GM18517 (cell line): Measurements from ENCODE around the gene SGTA.

Experiments
- ATAC-seq: cut with Tn5 transposase; IDR thresholded peaks from one replicate; pipeline ENCODE4 v1.9.1; 2021; ENCODE audit warnings: mild to moderate bottlenecking, moderate library complexity; ENCODE audit not compliant: unreplicated experiment

The SGTA gene

DNA sequence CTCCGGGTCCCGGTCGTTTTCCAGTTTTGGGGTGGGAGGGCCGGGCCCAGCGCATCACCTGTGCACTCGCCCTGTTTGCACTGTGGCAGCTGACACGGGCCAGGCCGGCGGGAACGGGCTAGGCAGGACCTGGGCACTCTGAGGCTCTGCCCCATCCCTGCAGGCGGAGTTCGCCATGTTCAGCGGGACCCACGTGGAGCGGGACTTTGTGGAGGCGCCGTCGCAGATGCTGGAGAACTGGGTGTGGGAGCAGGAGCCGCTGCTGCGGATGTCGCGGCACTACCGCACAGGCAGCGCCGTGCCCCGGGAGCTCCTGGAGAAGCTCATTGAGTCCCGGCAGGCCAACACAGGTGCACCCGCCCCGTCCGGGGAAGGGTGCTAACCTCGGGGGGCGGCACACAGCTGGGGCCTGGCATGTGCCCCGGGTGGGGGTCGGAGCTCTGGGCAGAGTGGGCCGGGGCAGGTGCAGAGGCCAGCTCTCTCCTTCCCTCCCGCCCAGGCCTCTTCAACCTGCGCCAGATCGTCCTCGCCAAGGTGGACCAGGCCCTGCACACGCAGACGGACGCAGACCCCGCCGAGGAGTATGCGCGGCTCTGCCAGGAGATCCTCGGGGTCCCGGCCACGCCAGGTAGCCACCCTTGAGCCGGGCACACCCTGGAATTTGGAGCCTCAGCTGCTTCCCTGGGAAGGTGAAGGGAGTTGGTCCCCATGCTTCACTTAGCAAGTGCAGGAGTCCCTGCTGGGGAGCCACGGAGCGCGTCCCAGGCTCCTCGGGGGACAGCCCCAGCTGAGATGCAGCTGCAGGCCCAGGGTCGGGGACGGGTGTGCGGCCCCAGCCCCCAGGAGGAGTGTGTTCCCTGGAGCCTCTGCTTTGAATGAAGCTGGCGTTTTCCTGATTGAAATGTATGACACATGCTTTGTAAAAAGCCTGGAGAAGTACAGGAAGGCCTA is 27.3 kb upstream of the SGTA start:
- no peak for ATAC-seq

DNA sequence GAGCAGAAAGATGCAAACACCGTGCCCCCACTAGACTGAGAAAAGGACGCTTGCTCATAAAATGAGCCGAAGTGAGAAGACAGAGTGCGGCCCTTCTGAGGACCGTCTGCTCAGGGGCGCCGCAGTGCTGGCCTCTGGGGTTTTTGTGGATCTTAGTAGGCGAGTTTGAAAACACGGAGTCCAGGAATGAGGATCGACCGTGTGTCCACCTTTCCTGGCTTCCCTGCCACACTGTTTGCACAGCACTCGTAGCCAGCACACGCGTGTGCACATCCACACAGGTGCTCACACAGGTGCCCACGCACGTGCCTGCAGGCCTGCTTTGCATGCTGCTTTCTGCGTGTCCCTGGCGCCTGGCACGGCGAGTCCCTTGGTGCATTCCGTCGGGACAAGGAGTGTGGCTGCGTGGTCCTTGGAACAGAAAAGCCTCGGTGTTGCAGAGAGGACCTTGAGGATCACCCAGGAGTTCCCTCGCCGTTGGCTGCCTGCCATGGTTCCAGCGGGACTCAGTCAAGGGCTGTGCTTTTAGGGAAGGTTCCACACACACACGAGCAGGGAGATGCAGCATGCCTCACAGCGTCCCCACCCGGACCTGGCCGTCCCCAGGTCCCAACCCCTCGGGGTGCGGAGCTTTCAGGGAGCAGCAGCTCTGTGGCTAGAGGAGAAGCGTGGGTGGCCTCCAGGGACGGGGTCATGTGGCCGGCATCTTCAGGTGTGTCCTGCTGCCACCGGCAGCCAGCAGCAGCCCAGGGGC is 26.5 kb upstream of the SGTA start:
- ATAC-seq = no peak

DNA sequence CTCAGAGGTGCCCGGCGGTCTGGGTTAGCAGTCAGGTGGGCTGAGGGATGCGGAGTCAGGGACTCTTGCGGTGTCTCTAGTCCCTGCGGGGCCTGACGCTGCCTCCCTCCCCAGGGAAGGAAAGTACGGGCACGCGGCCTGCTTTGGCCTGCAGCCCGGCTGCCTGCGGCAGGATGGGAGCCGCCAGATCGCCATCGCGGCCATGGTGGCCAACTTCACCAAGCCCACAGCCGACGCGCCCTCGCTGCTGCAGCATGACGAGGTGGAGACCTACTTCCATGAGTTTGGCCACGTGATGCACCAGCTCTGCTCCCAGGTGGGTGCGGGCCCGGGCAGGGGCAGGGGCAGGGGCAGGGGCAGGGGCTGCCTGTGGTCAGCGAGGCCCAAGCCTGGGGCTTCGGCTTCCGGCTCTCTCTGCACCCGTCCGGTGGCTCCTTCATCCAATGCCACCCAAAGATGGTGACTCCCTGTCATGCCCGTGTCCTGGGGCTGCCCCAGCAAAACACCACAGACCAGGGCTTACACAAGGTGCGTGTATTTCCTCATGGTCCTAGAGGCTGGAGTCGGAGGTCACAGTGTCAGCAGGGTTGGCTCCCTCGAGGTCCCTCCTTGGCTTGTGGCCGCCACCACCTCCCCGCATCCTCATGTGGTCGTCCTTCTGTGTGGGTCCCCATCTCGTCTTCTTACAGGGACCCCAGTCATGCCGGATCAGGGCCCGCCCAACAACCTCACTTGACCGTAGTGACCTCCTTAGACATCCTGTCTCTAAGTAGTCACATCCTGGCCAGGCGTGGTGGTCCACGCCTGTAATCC is 25.3 kb upstream of the SGTA start:
- ATAC-seq = no peak

DNA sequence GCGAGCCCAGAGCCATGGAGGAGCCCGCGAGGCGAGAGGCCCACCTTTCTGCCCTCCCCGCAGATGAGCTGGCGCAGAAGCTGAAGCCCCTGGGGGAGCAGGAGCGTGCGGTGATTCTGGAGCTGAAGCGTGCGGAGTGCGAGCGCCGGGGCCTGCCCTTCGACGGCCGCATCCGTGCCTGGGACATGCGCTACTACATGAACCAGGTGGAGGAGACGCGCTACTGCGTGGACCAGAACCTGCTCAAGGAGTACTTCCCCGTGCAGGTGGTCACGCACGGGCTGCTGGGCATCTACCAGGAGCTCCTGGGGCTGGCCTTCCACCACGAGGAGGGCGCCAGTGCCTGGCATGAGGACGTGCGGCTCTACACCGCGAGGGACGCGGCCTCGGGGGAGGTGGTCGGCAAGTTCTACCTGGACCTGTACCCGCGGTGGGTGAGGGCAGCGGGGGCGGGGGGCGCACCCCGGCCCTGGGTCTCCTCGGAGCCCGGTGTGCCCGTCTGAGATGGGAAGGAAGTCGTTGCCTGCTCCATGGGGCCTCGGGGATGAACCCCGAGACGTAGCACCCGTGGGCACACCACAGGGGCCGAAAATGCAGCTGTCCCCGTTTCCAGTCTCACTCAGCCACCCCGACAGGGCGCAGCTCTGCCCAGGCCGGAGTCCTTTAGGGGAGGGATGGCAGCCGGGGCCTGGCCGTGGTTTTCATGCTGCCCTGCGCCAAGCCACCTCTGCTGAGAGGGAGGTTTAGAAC is 24.5 kb upstream of the SGTA start:
- no peak for ATAC-seq

DNA sequence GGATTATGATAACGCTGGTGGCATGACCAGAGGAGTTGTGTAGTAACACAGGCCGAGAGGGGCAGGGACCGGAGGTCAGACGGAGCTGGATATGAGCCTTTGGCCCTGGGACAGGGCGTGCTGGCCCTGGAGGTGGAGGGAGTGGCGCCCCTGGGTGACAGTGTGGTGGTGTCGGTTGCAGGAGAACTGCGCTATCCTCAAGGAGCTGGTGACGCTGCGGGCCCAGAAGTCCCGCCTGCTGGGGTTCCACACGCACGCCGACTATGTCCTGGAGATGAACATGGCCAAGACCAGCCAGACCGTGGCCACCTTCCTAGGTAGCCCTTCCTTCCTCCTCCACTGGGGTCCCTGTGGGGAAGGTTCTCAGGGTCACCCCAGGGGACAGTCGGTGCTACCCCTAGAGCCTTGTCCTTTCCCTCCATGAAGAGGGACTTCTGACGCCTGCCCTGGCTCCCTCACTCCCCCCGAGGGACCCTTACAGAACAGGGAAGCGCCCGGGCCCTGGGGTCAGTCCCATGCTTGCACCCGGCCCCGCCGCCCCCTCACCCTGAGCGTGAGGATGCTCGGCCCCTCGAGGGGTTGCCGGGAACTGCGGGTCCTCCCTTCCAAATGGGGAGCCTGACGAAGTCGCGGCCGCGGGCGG is 23.8 kb upstream of the SGTA start:
- no peak for ATAC-seq

DNA sequence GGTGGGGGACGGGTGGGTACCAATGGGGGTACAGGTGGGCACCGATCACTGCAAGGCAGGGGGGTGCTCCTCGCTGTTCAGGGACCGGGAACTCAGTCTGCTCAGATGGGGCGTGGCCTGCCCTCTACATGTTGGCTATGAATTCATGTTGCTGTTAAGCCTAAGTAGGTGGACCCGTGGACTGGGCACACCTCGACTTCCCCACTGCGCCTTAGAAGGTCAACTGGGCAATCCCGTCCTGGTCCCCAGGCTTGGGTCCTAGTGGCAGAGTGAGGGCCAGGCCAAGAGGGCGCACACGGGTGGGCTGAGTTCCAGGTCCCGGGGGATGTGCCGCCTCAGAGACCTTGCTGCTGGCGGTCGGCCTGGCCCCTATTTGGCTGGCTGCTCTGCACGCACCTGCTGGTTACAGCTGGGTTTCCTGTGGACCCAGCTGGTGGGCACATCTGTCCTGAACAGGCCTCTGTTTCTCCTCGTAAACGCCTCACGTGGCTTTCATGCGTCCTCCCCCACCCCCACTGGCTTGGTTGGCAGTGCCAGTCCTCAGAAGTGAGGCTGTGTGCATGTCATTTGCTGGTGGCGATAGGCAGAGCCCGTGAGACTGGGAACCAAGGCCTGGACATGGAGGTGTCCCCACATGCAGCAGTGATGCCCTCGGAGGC is 23.0 kb upstream of the SGTA start:
- no peak for ATAC-seq

DNA sequence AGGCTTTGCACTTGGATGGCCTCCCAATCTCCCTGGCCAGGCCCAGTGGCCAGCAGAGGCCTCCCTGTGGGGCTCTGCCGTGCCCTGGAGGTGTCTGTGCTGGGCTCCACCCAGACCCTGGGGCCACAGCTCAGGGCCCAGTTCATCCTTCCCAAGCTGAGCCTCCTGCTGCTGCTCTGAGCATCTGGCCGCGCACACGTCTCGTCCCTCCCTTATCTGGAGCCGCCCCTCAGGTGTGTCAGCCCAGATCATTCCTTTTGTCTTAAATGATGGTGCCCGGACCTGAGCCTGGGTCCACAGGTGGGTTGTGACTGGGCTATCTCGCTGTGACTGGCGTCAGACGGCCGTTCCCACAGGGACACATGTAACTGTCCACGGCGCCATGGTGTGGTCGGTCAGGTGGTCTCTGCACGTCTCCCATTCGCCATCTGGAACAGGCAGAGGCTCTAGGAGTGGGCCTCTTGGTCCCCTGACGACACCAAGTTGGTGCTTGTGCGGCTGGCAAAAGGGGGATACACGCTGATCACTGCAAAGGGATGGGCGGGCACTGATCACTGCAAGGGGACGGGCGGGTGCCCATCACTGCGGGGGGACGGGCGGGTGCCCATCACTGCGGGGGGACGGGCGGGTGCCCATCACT is 22.3 kb upstream of the SGTA start:
- no peak for ATAC-seq

DNA sequence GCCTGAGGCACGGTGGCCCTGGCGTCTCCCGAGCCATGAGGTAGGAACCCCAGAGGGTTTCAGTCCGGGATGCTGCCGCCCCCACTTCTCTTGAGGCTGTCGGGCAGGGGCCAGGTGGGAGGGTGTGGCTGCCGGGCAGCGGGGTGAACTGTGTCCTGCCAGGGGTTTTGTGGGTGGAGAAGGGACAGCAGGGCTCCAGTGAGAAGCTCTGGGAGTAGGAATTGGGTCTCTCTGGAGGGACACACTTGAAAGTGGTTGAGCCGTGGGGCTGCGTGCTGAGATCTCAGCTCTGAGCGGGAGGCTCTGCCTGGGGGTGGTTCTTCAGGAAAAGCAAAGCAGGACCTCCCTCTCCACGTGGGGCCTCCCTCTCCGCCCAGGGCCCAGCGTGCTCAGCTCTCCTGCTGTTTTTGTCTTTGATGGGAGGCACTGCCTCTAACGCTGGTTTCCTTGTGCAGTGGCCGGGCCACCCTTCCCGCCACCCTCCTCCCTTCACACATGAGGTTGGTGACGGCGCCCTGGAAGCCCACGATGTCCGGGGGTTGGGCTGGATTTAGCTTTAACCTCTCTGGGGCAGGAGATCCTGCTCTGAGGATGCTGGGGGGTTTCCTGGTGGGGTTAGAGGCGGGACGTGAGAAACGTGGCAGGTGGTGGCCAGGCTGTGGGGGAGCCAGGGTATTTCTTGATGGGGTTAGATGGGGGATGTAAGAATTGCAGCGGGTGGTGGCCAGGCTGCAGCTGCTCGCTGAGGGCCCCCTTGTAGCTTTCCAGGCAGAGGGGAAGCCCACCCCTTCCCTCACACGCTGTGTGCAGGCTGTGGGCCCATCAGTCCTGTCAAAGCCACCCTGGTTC is 21.3 kb upstream of the SGTA start:
- ATAC-seq = no peak

DNA sequence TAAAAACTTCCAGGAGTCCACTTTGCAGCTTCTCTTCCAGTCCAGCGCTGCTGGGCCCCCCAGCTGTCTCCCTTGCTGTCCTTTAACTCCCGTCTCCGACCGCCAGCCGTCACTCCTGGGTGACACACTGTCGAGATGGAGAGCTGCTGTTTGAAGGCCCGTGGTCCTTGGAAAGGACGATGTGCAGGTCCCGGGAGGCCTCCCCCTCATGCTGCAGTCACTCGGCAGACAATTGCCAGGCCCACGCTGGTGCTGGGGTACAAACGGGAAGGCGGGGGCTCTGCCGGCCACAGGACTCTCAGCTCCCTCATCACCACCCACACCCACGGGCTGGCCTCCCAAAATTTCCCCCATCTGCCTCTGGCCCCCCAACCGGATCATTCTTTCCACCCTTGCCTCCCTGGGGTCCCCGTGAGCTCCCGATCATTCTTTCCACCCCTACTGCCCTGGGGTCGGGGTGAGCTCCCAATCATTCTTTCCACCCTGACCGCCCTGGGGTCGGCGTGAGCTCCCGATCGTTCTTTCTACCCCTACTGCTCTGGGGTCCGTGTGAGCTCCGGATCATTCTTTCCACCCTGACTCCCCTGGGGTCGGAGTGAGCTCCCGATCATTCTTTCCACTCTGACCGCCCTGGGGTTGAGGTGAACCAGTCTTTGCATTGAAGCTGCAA is 20.5 kb upstream of the SGTA start:
- no peak for ATAC-seq

DNA sequence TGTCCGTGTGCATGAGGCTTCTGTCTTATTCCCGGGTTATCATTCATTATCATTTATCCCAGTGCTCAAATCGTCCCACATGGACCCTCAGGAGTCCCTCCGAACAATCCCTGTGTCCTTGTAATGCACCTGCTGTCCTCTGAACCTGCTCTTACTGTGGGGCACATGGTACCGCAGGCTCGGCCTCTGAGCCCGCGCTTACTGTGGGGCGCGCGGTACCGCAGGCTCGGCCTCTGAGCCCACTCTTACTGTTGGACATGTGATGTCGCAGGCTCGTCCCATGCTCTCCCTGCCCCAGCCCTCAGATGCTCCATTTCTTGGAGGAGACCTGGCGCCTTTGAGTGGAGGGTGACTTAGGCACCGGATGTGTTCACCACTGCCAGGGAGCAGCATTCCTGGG is 19.8 kb upstream of the SGTA start:
- no peak for ATAC-seq

DNA sequence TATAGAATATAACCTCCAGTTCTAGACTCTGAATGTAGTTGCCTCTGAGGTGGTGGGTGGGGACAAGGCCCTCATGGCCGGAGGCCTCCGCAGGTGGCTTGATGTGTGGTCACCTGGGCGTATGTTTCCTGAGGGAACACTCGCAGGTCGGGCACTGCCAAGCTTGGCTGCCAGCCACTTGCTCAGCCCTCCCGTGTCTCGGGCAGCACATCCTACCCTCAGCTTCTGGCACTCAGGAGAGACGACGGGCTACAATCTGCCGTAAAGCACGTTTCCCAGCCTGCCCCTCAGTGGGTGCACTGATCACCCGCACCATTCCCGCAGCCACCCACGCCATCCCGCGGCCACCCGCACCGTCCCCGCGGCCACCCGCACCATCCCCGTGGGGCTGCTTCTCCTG is 17.4 kb upstream of the SGTA start:
- no peak for ATAC-seq

DNA sequence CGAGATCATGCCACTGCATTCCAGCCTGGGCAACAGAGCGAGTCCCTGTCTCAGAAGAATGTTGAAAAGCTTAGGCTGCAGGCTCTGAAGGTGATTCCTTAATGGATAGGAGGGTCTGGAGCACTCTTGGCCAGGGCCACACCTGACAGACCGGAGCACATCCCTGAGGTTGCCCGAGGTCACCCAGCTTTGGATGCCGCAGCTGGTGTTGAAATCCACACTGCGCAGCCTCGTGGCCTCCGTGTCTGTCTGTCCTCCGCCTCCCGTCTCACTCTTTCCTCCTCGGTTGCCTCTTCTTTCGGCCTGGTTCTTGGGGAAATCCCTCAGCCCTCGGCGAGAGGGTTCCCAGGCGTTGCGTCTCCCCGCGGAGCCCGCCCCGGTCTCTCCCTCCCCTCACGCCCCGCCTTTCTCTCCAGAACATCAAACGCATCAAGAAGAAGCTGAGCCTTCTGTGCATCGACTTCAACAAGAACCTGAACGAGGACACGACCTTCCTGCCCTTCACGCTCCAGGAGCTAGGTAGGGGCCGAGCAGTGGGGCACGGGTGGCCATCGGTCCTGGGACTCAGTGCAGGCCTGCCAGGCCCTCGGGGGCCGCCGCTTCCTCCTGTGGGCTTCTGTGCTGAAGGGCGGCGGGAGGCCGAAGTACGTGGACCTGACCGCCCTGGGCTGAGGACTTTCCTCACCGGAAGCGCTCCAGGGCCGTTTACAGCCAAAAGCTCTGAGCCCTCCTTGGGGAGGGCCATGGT is 16.4 kb upstream of the SGTA start:
- ATAC-seq = no peak

DNA sequence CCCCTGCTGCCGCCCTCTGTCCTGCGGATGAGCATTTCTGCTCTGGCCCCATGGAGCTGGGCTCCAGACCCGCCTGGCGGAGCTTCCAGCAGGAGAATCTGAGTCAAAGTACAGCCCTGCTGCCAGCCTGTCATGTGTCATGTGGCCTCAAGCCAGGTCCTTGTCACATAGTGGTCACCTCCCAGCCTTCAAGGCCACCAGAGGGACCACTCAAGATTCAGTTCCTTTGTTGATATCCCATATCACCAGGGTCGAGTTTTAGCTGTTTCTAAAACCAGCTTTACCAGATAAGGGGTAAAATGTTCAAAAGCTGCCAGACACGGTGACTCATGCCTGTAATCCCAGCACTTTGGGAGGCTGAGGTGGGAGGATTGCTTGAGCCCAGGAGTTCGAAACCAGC is 15.7 kb upstream of the SGTA start:
- ATAC-seq = no peak

DNA sequence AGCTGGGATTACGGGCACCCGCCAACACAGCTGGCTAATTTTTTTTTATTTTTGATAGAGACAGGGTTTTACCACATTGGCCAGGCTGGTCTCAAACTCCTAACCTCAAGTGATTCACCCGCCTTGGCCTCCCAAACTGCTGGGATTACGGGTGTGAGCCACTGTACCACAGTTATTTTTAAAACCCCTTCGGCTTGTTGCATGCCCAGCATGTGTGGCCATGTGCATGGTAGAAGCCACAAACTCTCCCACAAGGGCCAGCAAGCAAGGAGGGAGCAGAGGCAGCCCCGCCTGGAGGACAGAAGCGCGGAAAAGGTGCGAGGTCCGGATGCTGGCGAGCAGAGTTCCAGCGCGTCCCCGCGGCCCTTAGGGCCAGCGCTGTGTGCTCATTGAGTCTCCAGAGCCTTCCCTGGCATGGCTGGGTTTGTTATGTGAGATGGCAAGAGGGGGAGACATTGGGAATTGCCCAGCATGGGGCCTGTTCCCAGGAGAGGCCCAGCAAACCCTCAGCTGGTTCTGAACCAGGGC is 15.1 kb upstream of the SGTA start:
- ATAC-seq = no peak

DNA sequence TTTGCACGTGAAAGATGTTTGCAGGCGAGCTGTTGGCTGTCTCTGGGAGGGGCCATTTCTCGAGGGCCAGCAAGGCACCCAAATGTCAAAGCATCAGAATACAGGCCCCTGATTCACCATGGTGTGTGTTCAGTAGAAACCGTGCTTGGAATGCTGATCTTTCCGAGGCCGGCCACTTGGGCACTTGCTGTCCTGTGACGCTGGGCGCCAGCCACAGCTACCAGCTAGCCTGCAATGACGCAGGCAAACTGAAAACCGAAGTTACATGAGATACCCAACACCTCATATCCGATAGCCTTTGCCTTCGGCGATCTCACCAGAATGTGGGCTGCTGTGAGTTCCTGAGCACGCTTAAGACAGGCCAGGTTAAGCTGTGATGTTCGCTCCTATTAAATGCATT is 14.2 kb upstream of the SGTA start:
- no peak for ATAC-seq

DNA sequence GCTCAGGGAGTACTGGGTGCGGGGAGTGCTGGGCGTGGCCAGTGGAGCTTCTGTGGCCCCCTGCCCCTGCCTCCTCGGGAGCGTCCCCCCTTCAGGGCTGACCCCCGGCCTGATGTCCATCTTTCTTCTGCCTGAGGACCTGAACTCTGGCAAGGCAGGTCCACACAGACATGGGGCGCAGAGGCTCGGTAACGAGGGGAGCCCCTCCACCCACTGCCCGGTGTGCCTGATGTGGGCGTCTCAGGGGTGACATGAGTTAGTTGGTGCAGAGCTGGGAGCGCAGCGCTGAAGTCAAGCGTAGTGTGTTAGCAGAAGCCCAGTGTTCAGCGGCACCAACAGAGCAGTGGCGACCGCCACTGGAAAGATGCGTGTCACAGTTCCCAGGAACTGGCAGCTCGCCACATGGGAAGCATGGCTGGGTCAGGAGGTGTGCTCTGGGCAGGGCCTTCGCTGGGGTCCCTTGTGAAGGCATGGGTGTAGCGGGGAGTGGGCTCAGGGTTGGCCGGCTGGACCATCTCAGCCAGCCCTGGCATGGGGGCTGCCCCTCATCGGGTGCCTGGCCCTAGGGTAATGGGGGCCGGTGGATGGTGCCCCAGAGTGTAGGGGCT is 13.7 kb upstream of the SGTA start:
- no peak for ATAC-seq
